Ovary (tissue), 3 donors: ENCODE measurements around the gene NIPBL.

Experiments
- CTCF ChIP-seq, 3 donors: fragments of 450-650 bp in 2 of 3; fragments of 200-600 bp in 1 of 3; IDR thresholded peaks; one replicate each; pipeline versions ENCODE4 v1.5.1 to v1.8.0; 2016 to 2022; ENCODE audit warnings: antibody characterized with exemption in 3 of 3, mild to moderate bottlenecking in 1 of 3
- POLR2A ChIP-seq: fragments of 450-650 bp; IDR thresholded peaks from one replicate; pipeline ENCODE4 v1.6.1; 2017; ENCODE audit warnings: antibody characterized with exemption, mild to moderate bottlenecking, moderate library complexity
- donor health status: DM: no; HTN: no; CAD: no.

GRCh38 chr5:36881304-36881703 lies 4.7 kb downstream of the NIPBL start:
- no peak for TF ChIP-seq CTCF (IDR thresholded peaks at IDR 0.05)
- no peak for TF ChIP-seq POLR2A
